Tibial nerve (tissue), 4 donors: ENCODE data around the gene FZD7. TPM values are rescaled to one million over a fixed set of nuclear protein-coding genes. Genes with fewer than 3 reads are reported as not detected.
A peak's percentile ranks its signal among the peaks of the same experiment; 100 is the strongest.

Experiments used
- DNase-seq, 2 donors: peaks; one replicate each; pipeline ENCODE4 v3.0.0-alpha.2; 2019; ENCODE audit warnings: low spot score in 2 of 2
- H3K27ac ChIP-seq, 4 donors: fragments of 200-600 bp; sonication (generic) in 3 of 4; one replicate each; pipeline ENCODE4 v1.5.1; 2017 to 2019; ENCODE audit warnings: mild to moderate bottlenecking in 1 of 4
- H3K27me3 ChIP-seq, 2 donors: fragments of 200-600 bp; sonication (generic) in 1 of 2; one replicate each; pipeline versions ENCODE4 v1.5.1 to v1.6.0; 2017 to 2019
- H3K36me3 ChIP-seq, 3 donors: fragments of 200-600 bp; sonication (generic); one replicate each; pipeline ENCODE4 v1.5.1; 2018 to 2019
- H3K4me1 ChIP-seq, 4 donors: fragments of 200-600 bp; sonication (generic) in 3 of 4; one replicate each; pipeline ENCODE4 v1.5.1; 2017 to 2019
- H3K4me3 ChIP-seq, 4 donors: fragments of 200-600 bp; sonication (generic) in 3 of 4; one replicate each; pipeline ENCODE4 v1.5.1; 2017 to 2019; ENCODE audit warnings: mild to moderate bottlenecking in 1 of 4, moderate library complexity in 1 of 4
- H3K9me3 ChIP-seq, 4 donors: fragments of 200-600 bp; sonication (generic) in 3 of 4; one replicate each; pipeline ENCODE4 v1.5.1; 2017 to 2019
- CTCF ChIP-seq, 5 experiments: fragments of 200-600 bp in 3 of 5; fragments of 450-650 bp in 2 of 5; sonication (generic) in 3 of 5; IDR thresholded peaks; one replicate each; pipeline ENCODE4 v1.5.1; 2016 to 2019; ENCODE audit warnings: antibody characterized with exemption in 5 of 5, mild to moderate bottlenecking in 3 of 5, moderate library complexity in 2 of 5
- EP300 ChIP-seq, 2 donors: sonication (generic); formaldehyde crosslinking; IDR thresholded peaks; one replicate each; pipeline ENCODE4 v1.6.1; 2017; ENCODE audit warnings: antibody characterized with exemption in 2 of 2, mild to moderate bottlenecking in 1 of 2
- POLR2A ChIP-seq, 2 donors: fragments of 450-650 bp; IDR thresholded peaks; one replicate each; pipeline ENCODE4 v1.6.1; 2017; ENCODE audit warnings: antibody characterized with exemption in 2 of 2, mild to moderate bottlenecking in 2 of 2, moderate library complexity in 2 of 2
- WGBS, 2 donors: methylation state at CpG; one replicate each; pipeline ENCODE4 v1.1.5; 2018; 5-methylcytosine and 5-hydroxymethylcytosine counted together
- total RNA-seq, 4 donors: library from RNA; depleted of rRNA; stranded (reverse); fragments of >200 nt; gene quantifications; one replicate each; pipeline ENCODE4 v1.1.0, GENCODE V29; 2016

FZD7 gene
- total RNA-seq, 4 donors from 2014 or later = 7.2 to 14.2 (median 11.1) TPM

- WGBS, 2 donors = 57 to 72% methylated on average over 4 of the region's 4 CpGs
- TF ChIP-seq POLR2A (IDR thresholded peaks at IDR 0.05) = no peak
- no peak for TF ChIP-seq CTCF (IDR thresholded peaks at IDR 0.05)
- no peak for TF ChIP-seq EP300 (IDR thresholded peaks at IDR 0.05)
Observed at GRCh38 chr2:202031246-202031951, 2.3 kb upstream of the FZD7 start.

GRCh38 chr2:202032846-202033316, 774 bp upstream of the FZD7 start:
- DNase-seq = peak; percentile 33 to 47
- Histone ChIP-seq H3K4me3 (peak overlapping the region; percentile 54 to 88 (median 70)), H3K9me3 (no peaks in the 10 kb centered on the region), H3K27me3 (no peaks in the 10 kb centered on the region), H3K36me3 (peaks cover 0 to 4% (median 0%) of the 10 kb centered on the region in 3 donors), H3K27ac (peak overlapping the region; percentile 84 to 99 (median 94)), H3K4me1 (peaks cover 0 to 58% (median 10%) of the 10 kb centered on the region in 4 donors)
- 1 to 3% methylated on average over 34 to 37 of the region's 42 CpGs for WGBS, 2 donors
- TF ChIP-seq POLR2A (IDR thresholded peaks at IDR 0.05) (peak in 1 of 2 donors; percentile 23), EP300 (IDR thresholded peaks at IDR 0.05) (peak in 1 of 2 donors; percentile 2), CTCF (IDR thresholded peaks at IDR 0.05) (no peak)

More at GRCh38 chr2:202031246-202031951, 2.3 kb upstream of the FZD7 start:
- peaks cover 0 to 4% (median 0%) of the 10 kb centered on the region in 3 donors for H3K36me3 ChIP-seq
- H3K27ac ChIP-seq = peak overlapping the region in 3 of 4 donors; percentile 22 to 95 (median 92)
- H3K4me1 ChIP-seq = peaks cover 0 to 44% (median 10%) of the 10 kb centered on the region in 4 donors
- no peak for DNase-seq
- no peaks in the 10 kb centered on the region for H3K9me3 ChIP-seq
- H3K4me3 ChIP-seq = no peak overlapping the region
- H3K27me3 ChIP-seq = no peaks in the 10 kb centered on the region

- H3K4me1 ChIP-seq = peaks cover 0 to 74% (median 21%) of the 10 kb centered on the region in 4 donors
- WGBS, 2 donors = 1% methylated on average over 37 to 43 of the region's 105 CpGs
- DNase-seq = no peak
Observed at GRCh38 chr2:202034249-202035088, 814 bp downstream of the FZD7 start.

GRCh38 chr2:202035089-202035940, 1.7 kb downstream of the FZD7 start:
- peak; percentile 42 to 59 for DNase-seq
- peaks cover 0 to 4% (median 0%) of the 10 kb centered on the region in 3 donors for H3K36me3 ChIP-seq
- peaks cover 0 to 4% of the 10 kb centered on the region in 2 donors for H3K27me3 ChIP-seq
- H3K4me3 ChIP-seq = peak overlapping the region; percentile 64 to 88 (median 70)
- peaks cover 0 to 76% (median 21%) of the 10 kb centered on the region in 4 donors for H3K4me1 ChIP-seq
- no peaks in the 10 kb centered on the region for H3K9me3 ChIP-seq
- peak overlapping the region; percentile 84 to 99 (median 94) for H3K27ac ChIP-seq
- 17 to 65% methylated on average over 7 to 43 of the region's 78 CpGs for WGBS, 2 donors
- TF ChIP-seq EP300 (IDR thresholded peaks at IDR 0.05) (no peak), CTCF (IDR thresholded peaks at IDR 0.05) (peak; percentile 22 to 77 (median 55))

More at GRCh38 chr2:202034249-202035088, 814 bp downstream of the FZD7 start:
- H3K9me3 ChIP-seq = no peaks in the 10 kb centered on the region
- TF ChIP-seq CTCF (IDR thresholded peaks at IDR 0.05) = no peak
- no peak for TF ChIP-seq POLR2A (IDR thresholded peaks at IDR 0.05)
- no peak for TF ChIP-seq EP300 (IDR thresholded peaks at IDR 0.05)
- H3K4me3 ChIP-seq = peak overlapping the region; percentile 64 to 88 (median 70)
- H3K36me3 ChIP-seq = peaks cover 0 to 4% (median 0%) of the 10 kb centered on the region in 3 donors
- H3K27ac ChIP-seq = peak overlapping the region; percentile 84 to 99 (median 94)
- H3K27me3 ChIP-seq = peaks cover 0 to 4% of the 10 kb centered on the region in 2 donors
